Stomach (tissue), 9 donors: ENCODE results near the gene CHST11. TPM values are rescaled to one million over a fixed set of nuclear protein-coding genes. Genes with fewer than 3 reads are reported as not detected.

Experiments
- DNase-seq, 2 donors: peaks; one replicate each; pipeline versions ENCODE4 v3.0.0 to v3.0.0-alpha.2; 2013 to 2019
- H3K27ac ChIP-seq, 5 donors: fragments of 200-600 bp in 4 of 5; sonication (generic) in 4 of 5; one replicate each; pipeline ENCODE4 v1.5.1; 2013 to 2019; ENCODE audit warnings: mild to moderate bottlenecking in 1 of 5, moderate library complexity in 1 of 5
- H3K27me3 ChIP-seq, 3 donors: fragments of 200-600 bp; sonication (generic); one replicate each; pipeline ENCODE4 v1.5.1; 2017 to 2019; ENCODE audit warnings: mixed run types in 1 of 3
- H3K36me3 ChIP-seq, 4 donors: fragments of 200-600 bp; sonication (generic); 1 replicate in 3 of 4; 2 replicates in 1 of 4; pipeline ENCODE4 v1.5.1; 2016 to 2019
- H3K4me1 ChIP-seq, 4 donors: fragments of 200-600 bp; sonication (generic); one replicate each; pipeline ENCODE4 v1.5.1; 2016 to 2019
- H3K4me3 ChIP-seq, 4 donors: fragments of 200-600 bp; sonication (generic) in 3 of 4; one replicate each; pipeline ENCODE4 v1.5.1; 2016 to 2019; ENCODE audit warnings: mild to moderate bottlenecking in 1 of 4
- H3K9me3 ChIP-seq, 4 donors: fragments of 200-600 bp; sonication (generic); one replicate each; pipeline ENCODE4 v1.5.1; 2016 to 2019
- EP300 ChIP-seq: sonication (generic); formaldehyde crosslinking; IDR thresholded peaks from one replicate; pipeline ENCODE4 v1.6.1; 2017; ENCODE audit warnings: antibody characterized with exemption
- POLR2A ChIP-seq, 4 donors: fragments of 450-650 bp; IDR thresholded peaks; one replicate each; pipeline ENCODE4 v1.6.1; 2016; ENCODE audit warnings: antibody characterized with exemption in 4 of 4, control low read depth in 2 of 4, mild to moderate bottlenecking in 1 of 4, moderate library complexity in 1 of 4
- POLR2AphosphoS5 ChIP-seq, 3 donors: sonication (generic); formaldehyde crosslinking; IDR thresholded peaks; one replicate each; pipeline ENCODE4 v1.6.1; 2016; ENCODE audit warnings: antibody characterized with exemption in 3 of 3
- WGBS, 5 donors: extraction: QIAGEN DNeasy Blood & Tissue Kit in 3 of 5; methylation state at CpG; one replicate each; pipeline versions ENCODE4 v1.1.5 to v1.1.7; 2013 to 2018; 5-methylcytosine and 5-hydroxymethylcytosine counted together
- intact Hi-C: fragments of 100-400 bp; cut with DNase I; formaldehyde crosslinking; loops from one replicate; pipeline ENCODE4 v1.15.1; 2023; ENCODE audit warnings: low total_unique reads
- polyA plus RNA-seq, 3 donors: library from polyadenylated mRNA; stranded (reverse); fragments of 200-250 nt; gene quantifications; one replicate each; pipeline ENCODE4 v1.2.3, GENCODE V29; 2013
- total RNA-seq, 5 donors: library from RNA; depleted of rRNA; stranded (reverse); fragments of >200 nt; gene quantifications; one replicate each; pipeline versions ENCODE4 v1.1.0 to v1.2.3, GENCODE V29; 2014 to 2016
- TF ChIP-seq, protein P1 (sequence below), 7 experiments: fragments of 450-650 bp in 4 of 7; fragments of 200-600 bp in 3 of 7; sonication (generic) in 3 of 7; IDR thresholded peaks; one replicate each; pipeline ENCODE4 v1.5.1; 2016 to 2019; ENCODE audit warnings: antibody characterized with exemption in 7 of 7, control low read depth in 2 of 7, mild to moderate bottlenecking in 1 of 7
- donor health status: healthy with polysubstance abuse.
- donor health status: Bipolar disorder and iron deficiency.
- donor health status: healthy.

CHST11 gene
- total and polyA plus RNA-seq, 8 donors, result 2.3 to 192 (median 18.6) TPM

DNA sequence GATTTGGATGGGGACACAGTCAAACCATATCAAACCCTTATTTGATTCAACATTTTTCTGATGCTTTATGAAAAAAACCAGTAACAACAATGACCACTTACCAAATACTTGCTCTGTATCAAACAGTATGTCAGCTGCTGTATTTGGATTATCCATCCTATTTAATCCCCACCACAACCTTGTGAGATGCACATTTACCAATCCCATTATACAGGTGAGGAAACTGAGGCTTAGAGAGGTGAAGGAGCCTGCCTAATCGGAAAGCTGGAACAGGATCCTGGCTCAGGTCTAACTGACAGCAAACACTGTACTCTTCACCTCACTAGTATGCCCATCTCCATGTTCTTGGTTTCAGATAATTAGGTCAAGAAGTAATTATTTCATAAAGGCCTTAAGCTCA, 13.8 kb downstream of the CHST11 start:
- no peaks in the 10 kb centered on the region for H3K27me3 ChIP-seq
- no peak for DNase-seq
- peaks cover 3 to 46% (median 28%) of the 10 kb centered on the region in 4 donors for H3K4me1 ChIP-seq
- H3K36me3 ChIP-seq, result no peaks in the 10 kb centered on the region
- WGBS, 5 donors, result 90 to 97% (median 94%) methylated on average over 1 of the region's 1 CpG
- H3K4me3 ChIP-seq, result no peak overlapping the region
- intact Hi-C loops, result no loop called here
- TF ChIP-seq, protein P1, sequence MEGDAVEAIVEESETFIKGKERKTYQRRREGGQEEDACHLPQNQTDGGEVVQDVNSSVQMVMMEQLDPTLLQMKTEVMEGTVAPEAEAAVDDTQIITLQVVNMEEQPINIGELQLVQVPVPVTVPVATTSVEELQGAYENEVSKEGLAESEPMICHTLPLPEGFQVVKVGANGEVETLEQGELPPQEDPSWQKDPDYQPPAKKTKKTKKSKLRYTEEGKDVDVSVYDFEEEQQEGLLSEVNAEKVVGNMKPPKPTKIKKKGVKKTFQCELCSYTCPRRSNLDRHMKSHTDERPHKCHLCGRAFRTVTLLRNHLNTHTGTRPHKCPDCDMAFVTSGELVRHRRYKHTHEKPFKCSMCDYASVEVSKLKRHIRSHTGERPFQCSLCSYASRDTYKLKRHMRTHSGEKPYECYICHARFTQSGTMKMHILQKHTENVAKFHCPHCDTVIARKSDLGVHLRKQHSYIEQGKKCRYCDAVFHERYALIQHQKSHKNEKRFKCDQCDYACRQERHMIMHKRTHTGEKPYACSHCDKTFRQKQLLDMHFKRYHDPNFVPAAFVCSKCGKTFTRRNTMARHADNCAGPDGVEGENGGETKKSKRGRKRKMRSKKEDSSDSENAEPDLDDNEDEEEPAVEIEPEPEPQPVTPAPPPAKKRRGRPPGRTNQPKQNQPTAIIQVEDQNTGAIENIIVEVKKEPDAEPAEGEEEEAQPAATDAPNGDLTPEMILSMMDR (IDR thresholded peaks at IDR 0.05), result no peak
- TF ChIP-seq POLR2A (IDR thresholded peaks at IDR 0.05), result no peak
- TF ChIP-seq POLR2AphosphoS5 (IDR thresholded peaks at IDR 0.05), result no peak
- TF ChIP-seq EP300, result no peak
- H3K9me3 ChIP-seq, result no peaks in the 10 kb centered on the region
- H3K27ac ChIP-seq, result no peak overlapping the region

GRCh38 chr12:104471336-104471735, 14.6 kb downstream of the CHST11 start:
- H3K27ac ChIP-seq, result no peak overlapping the region
- WGBS, 5 donors, result 89 to 95% (median 91%) methylated on average over 3 of the region's 3 CpGs
- H3K4me1 ChIP-seq, result peaks cover 3 to 45% (median 27%) of the 10 kb centered on the region in 4 donors
- no peak overlapping the region for H3K4me3 ChIP-seq
- H3K27me3 ChIP-seq, result no peaks in the 10 kb centered on the region
- H3K36me3 ChIP-seq, result no peaks in the 10 kb centered on the region
- TF ChIP-seq, protein P1 (IDR thresholded peaks at IDR 0.05), result no peak
- TF ChIP-seq POLR2AphosphoS5 (IDR thresholded peaks at IDR 0.05), result no peak
- TF ChIP-seq EP300, result no peak
- no peak for TF ChIP-seq POLR2A (IDR thresholded peaks at IDR 0.05)
- no peaks in the 10 kb centered on the region for H3K9me3 ChIP-seq
- intact Hi-C loops, result no loop called here
- no peak for DNase-seq

- Histone ChIP-seq H3K36me3 (no peaks in the 10 kb centered on the region), H3K9me3 (no peaks in the 10 kb centered on the region), H3K27ac (peak overlapping the region in 1 of 5 donors; percentile 15), H3K27me3 (no peaks in the 10 kb centered on the region), H3K4me3 (no peak overlapping the region), H3K4me1 (peaks cover 3 to 38% (median 24%) of the 10 kb centered on the region in 4 donors)
- WGBS, 5 donors, result 78 to 89% (median 82%) methylated on average over 4 of the region's 4 CpGs
- intact Hi-C loops, result no loop called here
- TF ChIP-seq EP300, result no peak
- TF ChIP-seq, protein P1 (IDR thresholded peaks at IDR 0.05), result no peak
- TF ChIP-seq POLR2A (IDR thresholded peaks at IDR 0.05), result no peak
- no peak for DNase-seq
These were observed 16.0 kb downstream of the CHST11 start for GRCh38 chr12:104472748-104473147.

DNA sequence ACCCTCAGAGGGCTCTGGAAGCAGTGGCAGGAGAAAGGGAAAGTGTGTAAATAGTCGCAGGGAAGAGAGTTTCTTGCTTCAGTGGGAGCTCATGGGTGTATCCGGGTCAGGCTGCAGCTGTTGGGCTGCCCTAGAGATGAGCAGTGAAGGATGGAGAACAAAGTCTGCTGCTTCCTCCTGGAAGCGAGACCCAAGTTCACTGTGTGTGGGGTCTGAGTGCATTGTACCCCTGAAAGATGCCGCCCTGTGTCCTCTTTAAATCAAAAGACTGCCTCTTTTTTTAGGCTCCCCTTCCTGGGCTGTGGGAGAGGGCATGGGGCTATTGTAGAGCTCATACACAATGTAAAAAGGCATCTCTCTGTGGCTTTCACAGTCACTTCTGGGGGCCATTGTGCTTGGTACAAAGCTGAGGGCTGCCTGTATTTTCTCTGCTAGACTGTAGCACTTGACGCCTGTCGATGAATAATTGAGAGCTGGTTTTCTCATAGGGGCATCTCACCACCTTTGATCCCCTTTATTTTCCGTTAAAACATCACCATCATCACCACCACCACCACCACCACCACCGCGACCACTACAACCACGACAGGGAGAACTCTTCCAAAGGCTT, 16.7 kb downstream of the CHST11 start:
- TF ChIP-seq, protein P1 (IDR thresholded peaks at IDR 0.05), result no peak
- TF ChIP-seq POLR2AphosphoS5 (IDR thresholded peaks at IDR 0.05) (no peak), EP300 (no peak), POLR2A (IDR thresholded peaks at IDR 0.05) (no peak)
- peak overlapping the region in 3 of 5 donors; percentile 14 to 42 (median 15) for H3K27ac ChIP-seq
- H3K4me1 ChIP-seq, result peaks cover 3 to 32% (median 20%) of the 10 kb centered on the region in 4 donors
- intact Hi-C loops, result no loop called here
- 62 to 78% (median 67%) methylated on average over 10 of the region's 10 CpGs for WGBS, 5 donors
- H3K4me3 ChIP-seq, result no peak overlapping the region
- no peaks in the 10 kb centered on the region for H3K36me3 ChIP-seq
- H3K9me3 ChIP-seq, result no peaks in the 10 kb centered on the region
- H3K27me3 ChIP-seq, result no peaks in the 10 kb centered on the region
- peak in 1 of 2 donors; percentile 44 for DNase-seq
